NCI-H1105 (cell line): ENCODE data around the gene GAPVD1.
"Not testable (repeated sequence)": the region's sequence is repeated elsewhere in the genome, so short reads cannot be mapped to it uniquely, and the experiment has no call there.

ENCODE experiments used
- DNase-seq: peaks from one replicate; lab custom pipeline; 2025; lab: John Stamatoyannopoulos, UW

The GAPVD1 gene

GRCh38 chr9:125372441-125373226 lies 111.0 kb downstream of the GAPVD1 start:
- DNase-seq, result no peak

GRCh38 chr9:125374443-125375309 lies 113.0 kb downstream of the GAPVD1 start:
- DNase-seq, result peak; percentile 77

- no peak for DNase-seq
Measured at GRCh38 chr9:125375820-125376219, 114.2 kb downstream of the GAPVD1 start.

GRCh38 chr9:125376261-125377226 lies 114.9 kb downstream of the GAPVD1 start:
- DNase-seq, result no peak

GRCh38 chr9:125377584-125378250 lies 116.1 kb downstream of the GAPVD1 start:
- DNase-seq, result no peak

- DNase-seq, result no peak
Measured at GRCh38 chr9:125378778-125379177, 117.2 kb downstream of the GAPVD1 start.

- no peak for DNase-seq
Measured at GRCh38 chr9:125379208-125379607, 117.6 kb downstream of the GAPVD1 start.

GRCh38 chr9:125380406-125380805 lies 118.8 kb downstream of the GAPVD1 start:
- no peak for DNase-seq

GRCh38 chr9:125387861-125388524 lies 126.4 kb downstream of the GAPVD1 start:
- DNase-seq, result no peak

GRCh38 chr9:125388978-125389377 lies 127.4 kb downstream of the GAPVD1 start:
- DNase-seq, result no peak

- DNase-seq, result no peak
Measured at GRCh38 chr9:125391704-125392103, 130.1 kb downstream of the GAPVD1 start.

GRCh38 chr9:125393426-125393825 lies 131.8 kb downstream of the GAPVD1 start:
- no peak for DNase-seq

- DNase-seq, result no peak
Measured at GRCh38 chr9:125396799-125397198, 135.2 kb downstream of the GAPVD1 start.

GRCh38 chr9:125397736-125398135 lies 136.1 kb downstream of the GAPVD1 start:
- peak; percentile 70 for DNase-seq

- DNase-seq, result no peak
Measured at GRCh38 chr9:125398243-125398642, 136.6 kb downstream of the GAPVD1 start.

- DNase-seq, result no peak
Measured at GRCh38 chr9:125399165-125399564, 137.5 kb downstream of the GAPVD1 start.

GRCh38 chr9:125399666-125400065 lies 138.0 kb downstream of the GAPVD1 start:
- DNase-seq, result no peak

GRCh38 chr9:125400232-125400631 lies 138.6 kb downstream of the GAPVD1 start:
- DNase-seq, result not testable (repeated sequence)

GRCh38 chr9:125400725-125401716 lies 139.4 kb downstream of the GAPVD1 start:
- no peak for DNase-seq

- no peak for DNase-seq
Measured at GRCh38 chr9:125404733-125405132, 143.1 kb downstream of the GAPVD1 start.
